ENCODE results near the gene LZTS3. TPM values are rescaled to one million over a fixed set of nuclear protein-coding genes. Genes with fewer than 3 reads are reported as not detected.

The LZTS3 gene
- polyA plus RNA-seq, 3 donors, result 0.05 to 0.45 TPM; not detected in 1

GRCh38 chr20:3161316-3162079 is 11.9 kb downstream of the LZTS3 start:
- Mint-ChIP-seq H3K4me1 (peaks cover 38% of the 10 kb centered on the region), H3K36me3 (peaks cover 0 to 4% of the 10 kb centered on the region in 2 donors), H3K9me3 (peaks cover 0 to 4% (median 0%) of the 10 kb centered on the region in 7 donors), H3K27me3 (ENCODE audit: low read depth in 3 of 3) (peaks cover 9 to 17% (median 16%) of the 10 kb centered on the region in 3 donors), H3K4me3 (peak overlapping the region in 1 of 2 donors; percentile 9), H3K27ac (peak overlapping the region in 1 of 7 donors; percentile 25)
- Histone ChIP-seq H3K79me2 (ENCODE audit: insufficient read depth, low read length) (peaks cover 34% of the 10 kb centered on the region), H3K4me3 (replicated peaks in 1 of 3; ENCODE audit: low read depth in 2 of 3, low read length in 3 of 3) (no peak overlapping the region), H3K9me3 (replicated peaks in 1 of 2; ENCODE audit: control insufficient read depth in 1 of 2, insufficient read depth in 1 of 2, low read length in 2 of 2) (no peaks in the 10 kb centered on the region), H3K27me3 (ENCODE audit: control insufficient read depth in 2 of 2, insufficient read depth in 2 of 2, low read length in 2 of 2) (peaks cover 0 to 5% of the 10 kb centered on the region in 2 donors), H3K9ac (ENCODE audit: insufficient read depth, low read length, poor library complexity, severe bottlenecking) (no peak overlapping the region), H3K27ac (ENCODE audit: low read depth in 1 of 2, low read length in 2 of 2) (no peak overlapping the region), H2AFZ (ENCODE audit: insufficient read depth, low read depth, low read length, poor library complexity, severe bottlenecking) (peak overlapping the region; percentile 9), H3K36me3 (replicated peaks in 1 of 2; ENCODE audit: control insufficient read depth in 1 of 2, insufficient read depth in 2 of 2, low read length in 2 of 2) (no peaks in the 10 kb centered on the region), H3K4me1 (ENCODE audit: control insufficient read depth in 1 of 2, insufficient read depth in 2 of 2, low read length in 2 of 2) (peaks cover 31 to 44% of the 10 kb centered on the region in 2 donors), H3K4me2 (replicated peaks; ENCODE audit: extremely low read depth, low read length, poor library complexity, severe bottlenecking) (no peak overlapping the region), H4K20me1 (ENCODE audit: insufficient read depth, low read length) (peaks cover 28% of the 10 kb centered on the region)
- DNase-seq, result no peak
- TF ChIP-seq CTCF (IDR thresholded peaks at IDR 0.05), result no peak
- WGBS (ENCODE audit: insufficient coverage), result 90% methylated on average over 4 of the region's 5 CpGs
- intact Hi-C loops (cut with micrococcal nuclease), result no loop called here

GRCh38 chr20:3160418-3160817 is 12.9 kb downstream of the LZTS3 start:
- 100% methylated on average over 3 of the region's 6 CpGs for WGBS (ENCODE audit: insufficient coverage)
- Histone ChIP-seq H3K4me2 (replicated peaks; ENCODE audit: extremely low read depth, low read length, poor library complexity, severe bottlenecking) (peak overlapping the region; percentile 90), H3K9me3 (replicated peaks in 1 of 2; ENCODE audit: control insufficient read depth in 1 of 2, insufficient read depth in 1 of 2, low read length in 2 of 2) (no peaks in the 10 kb centered on the region), H3K27ac (ENCODE audit: low read depth in 1 of 2, low read length in 2 of 2) (no peak overlapping the region), H2AFZ (ENCODE audit: insufficient read depth, low read depth, low read length, poor library complexity, severe bottlenecking) (no peak overlapping the region), H3K27me3 (ENCODE audit: control insufficient read depth in 2 of 2, insufficient read depth in 2 of 2, low read length in 2 of 2) (no peaks in the 10 kb centered on the region), H4K20me1 (ENCODE audit: insufficient read depth, low read length) (peaks cover 39% of the 10 kb centered on the region), H3K9ac (ENCODE audit: insufficient read depth, low read length, poor library complexity, severe bottlenecking) (no peak overlapping the region), H3K36me3 (replicated peaks in 1 of 2; ENCODE audit: control insufficient read depth in 1 of 2, insufficient read depth in 2 of 2, low read length in 2 of 2) (peaks cover 0 to 6% of the 10 kb centered on the region in 2 donors), H3K79me2 (ENCODE audit: insufficient read depth, low read length) (peaks cover 45% of the 10 kb centered on the region), H3K4me1 (ENCODE audit: control insufficient read depth in 1 of 2, insufficient read depth in 2 of 2, low read length in 2 of 2) (peaks cover 33 to 43% of the 10 kb centered on the region in 2 donors), H3K4me3 (replicated peaks in 1 of 3; ENCODE audit: low read depth in 2 of 3, low read length in 3 of 3) (peak overlapping the region in 1 of 3 experiments; percentile 94)
- Mint-ChIP-seq H3K27ac (no peak overlapping the region), H3K4me1 (peaks cover 42% of the 10 kb centered on the region), H3K27me3 (ENCODE audit: low read depth in 3 of 3) (peaks cover 1 to 9% (median 6%) of the 10 kb centered on the region in 3 donors), H3K4me3 (no peak overlapping the region), H3K9me3 (peaks cover 0 to 4% (median 0%) of the 10 kb centered on the region in 7 donors), H3K36me3 (peaks cover 2 to 13% of the 10 kb centered on the region in 2 donors)
- no peak for TF ChIP-seq CTCF (IDR thresholded peaks at IDR 0.05)
- intact Hi-C loops (cut with micrococcal nuclease), result no loop called here
- no peak for DNase-seq
